Ishikawa (cell line): ENCODE data around the gene APBA2.

Source experiments
- CEBPB ChIP-seq: IDR thresholded peaks from 2 replicates; pipeline ENCODE4 v1.6.1; 2012
- CREB1 ChIP-seq: IDR thresholded peaks from 2 replicates; pipeline ENCODE4 v1.6.1; 2012; ENCODE audit warnings: low read depth
- TF ChIP-seq, protein P1 (sequence below): IDR thresholded peaks from 2 replicates; pipeline ENCODE4 v1.6.1; 2012; ENCODE audit warnings: low read depth, mild to moderate bottlenecking
- TF ChIP-seq, protein P2 (sequence below): IDR thresholded peaks from 2 replicates; pipeline ENCODE4 v1.6.1; 2012

DNA sequence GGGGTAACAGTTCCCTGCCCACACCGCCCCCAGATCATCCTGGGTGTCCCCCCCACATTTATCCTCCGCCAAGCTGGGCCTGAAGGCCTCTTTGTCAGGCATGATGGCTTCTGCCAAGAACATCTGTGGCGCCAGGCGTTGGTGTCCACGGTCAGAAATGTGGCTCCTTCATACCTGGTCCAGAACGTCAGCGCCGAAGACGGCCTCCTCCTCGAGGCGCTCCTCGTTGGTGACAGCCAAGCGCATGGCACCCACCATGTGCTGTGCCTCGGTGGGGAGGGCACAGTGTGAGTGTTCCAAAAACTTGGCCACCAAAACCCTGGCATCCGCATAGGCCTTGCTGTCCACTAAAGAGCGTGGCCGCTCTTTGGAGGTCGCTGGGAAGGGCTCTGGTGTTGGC is 237.4 kb downstream of the APBA2 start:
- TF ChIP-seq CEBPB = no peak
- TF ChIP-seq, protein P1, sequence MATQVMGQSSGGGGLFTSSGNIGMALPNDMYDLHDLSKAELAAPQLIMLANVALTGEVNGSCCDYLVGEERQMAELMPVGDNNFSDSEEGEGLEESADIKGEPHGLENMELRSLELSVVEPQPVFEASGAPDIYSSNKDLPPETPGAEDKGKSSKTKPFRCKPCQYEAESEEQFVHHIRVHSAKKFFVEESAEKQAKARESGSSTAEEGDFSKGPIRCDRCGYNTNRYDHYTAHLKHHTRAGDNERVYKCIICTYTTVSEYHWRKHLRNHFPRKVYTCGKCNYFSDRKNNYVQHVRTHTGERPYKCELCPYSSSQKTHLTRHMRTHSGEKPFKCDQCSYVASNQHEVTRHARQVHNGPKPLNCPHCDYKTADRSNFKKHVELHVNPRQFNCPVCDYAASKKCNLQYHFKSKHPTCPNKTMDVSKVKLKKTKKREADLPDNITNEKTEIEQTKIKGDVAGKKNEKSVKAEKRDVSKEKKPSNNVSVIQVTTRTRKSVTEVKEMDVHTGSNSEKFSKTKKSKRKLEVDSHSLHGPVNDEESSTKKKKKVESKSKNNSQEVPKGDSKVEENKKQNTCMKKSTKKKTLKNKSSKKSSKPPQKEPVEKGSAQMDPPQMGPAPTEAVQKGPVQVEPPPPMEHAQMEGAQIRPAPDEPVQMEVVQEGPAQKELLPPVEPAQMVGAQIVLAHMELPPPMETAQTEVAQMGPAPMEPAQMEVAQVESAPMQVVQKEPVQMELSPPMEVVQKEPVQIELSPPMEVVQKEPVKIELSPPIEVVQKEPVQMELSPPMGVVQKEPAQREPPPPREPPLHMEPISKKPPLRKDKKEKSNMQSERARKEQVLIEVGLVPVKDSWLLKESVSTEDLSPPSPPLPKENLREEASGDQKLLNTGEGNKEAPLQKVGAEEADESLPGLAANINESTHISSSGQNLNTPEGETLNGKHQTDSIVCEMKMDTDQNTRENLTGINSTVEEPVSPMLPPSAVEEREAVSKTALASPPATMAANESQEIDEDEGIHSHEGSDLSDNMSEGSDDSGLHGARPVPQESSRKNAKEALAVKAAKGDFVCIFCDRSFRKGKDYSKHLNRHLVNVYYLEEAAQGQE = no peak
- TF ChIP-seq CREB1 = no peak
- TF ChIP-seq, protein P2, sequence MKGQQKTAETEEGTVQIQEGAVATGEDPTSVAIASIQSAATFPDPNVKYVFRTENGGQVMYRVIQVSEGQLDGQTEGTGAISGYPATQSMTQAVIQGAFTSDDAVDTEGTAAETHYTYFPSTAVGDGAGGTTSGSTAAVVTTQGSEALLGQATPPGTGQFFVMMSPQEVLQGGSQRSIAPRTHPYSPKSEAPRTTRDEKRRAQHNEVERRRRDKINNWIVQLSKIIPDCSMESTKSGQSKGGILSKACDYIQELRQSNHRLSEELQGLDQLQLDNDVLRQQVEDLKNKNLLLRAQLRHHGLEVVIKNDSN = no peak
